ENCODE measurements around the gene HABP4. TPM values are rescaled to one million over a fixed set of nuclear protein-coding genes. Genes with fewer than 3 reads are reported as not detected.

HABP4 gene
- total and polyA plus RNA-seq, 4 donors, result 4.7 to 10.2 (median 8.2) TPM

DNA sequence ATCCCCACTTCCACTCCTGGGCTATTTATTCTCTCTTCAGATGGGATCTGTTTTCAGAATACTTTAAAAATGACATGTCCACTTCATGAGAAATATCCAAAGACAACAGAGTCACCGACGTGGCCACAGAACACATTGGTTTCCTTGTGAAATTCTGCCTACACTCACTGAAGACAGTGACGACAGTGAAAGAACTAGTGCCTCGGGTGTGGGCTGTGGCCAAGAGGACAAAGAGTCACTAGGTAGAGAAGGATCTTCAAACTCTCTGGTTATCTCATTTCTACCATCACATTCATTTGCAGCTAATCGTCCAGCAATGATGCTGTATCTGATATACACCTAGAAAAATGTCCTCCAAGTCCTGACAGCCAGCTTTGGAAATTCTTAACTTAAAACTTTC is 59.1 kb downstream of the HABP4 start:
- Histone ChIP-seq H3K27ac (ENCODE audit: low read depth in 1 of 2, low read length in 1 of 2) (no peak overlapping the region), H3K36me3 (ENCODE audit: control insufficient read depth in 4 of 4, insufficient read depth in 4 of 4, low read length in 4 of 4) (peaks cover 0 to 16% (median 8%) of the 10 kb centered on the region in 4 donors), H3K27me3 (ENCODE audit: control insufficient read depth in 3 of 3, insufficient read depth in 3 of 3, low read length in 2 of 3) (no peaks in the 10 kb centered on the region), H3K9me3 (ENCODE audit: control insufficient read depth in 4 of 4, insufficient read depth in 3 of 4, low read length in 3 of 4) (no peaks in the 10 kb centered on the region), H3K4me1 (ENCODE audit: control insufficient read depth in 5 of 5, insufficient read depth in 5 of 5, low read length in 5 of 5) (peaks cover 0 to 7% (median 0%) of the 10 kb centered on the region in 5 donors), H3K9ac (ENCODE audit: insufficient read depth in 1 of 2, low read length in 2 of 2) (no peak overlapping the region), H3K4me3 (no peak overlapping the region)
- ATAC-seq (ENCODE audit: insufficient read depth, low FRiP score), result no peak
- 95 to 98% methylated on average over 5 of the region's 5 CpGs for WGBS, 2 donors
- DNase-seq, result no peak
- TF ChIP-seq, protein P1, sequence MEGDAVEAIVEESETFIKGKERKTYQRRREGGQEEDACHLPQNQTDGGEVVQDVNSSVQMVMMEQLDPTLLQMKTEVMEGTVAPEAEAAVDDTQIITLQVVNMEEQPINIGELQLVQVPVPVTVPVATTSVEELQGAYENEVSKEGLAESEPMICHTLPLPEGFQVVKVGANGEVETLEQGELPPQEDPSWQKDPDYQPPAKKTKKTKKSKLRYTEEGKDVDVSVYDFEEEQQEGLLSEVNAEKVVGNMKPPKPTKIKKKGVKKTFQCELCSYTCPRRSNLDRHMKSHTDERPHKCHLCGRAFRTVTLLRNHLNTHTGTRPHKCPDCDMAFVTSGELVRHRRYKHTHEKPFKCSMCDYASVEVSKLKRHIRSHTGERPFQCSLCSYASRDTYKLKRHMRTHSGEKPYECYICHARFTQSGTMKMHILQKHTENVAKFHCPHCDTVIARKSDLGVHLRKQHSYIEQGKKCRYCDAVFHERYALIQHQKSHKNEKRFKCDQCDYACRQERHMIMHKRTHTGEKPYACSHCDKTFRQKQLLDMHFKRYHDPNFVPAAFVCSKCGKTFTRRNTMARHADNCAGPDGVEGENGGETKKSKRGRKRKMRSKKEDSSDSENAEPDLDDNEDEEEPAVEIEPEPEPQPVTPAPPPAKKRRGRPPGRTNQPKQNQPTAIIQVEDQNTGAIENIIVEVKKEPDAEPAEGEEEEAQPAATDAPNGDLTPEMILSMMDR (IDR thresholded peaks at IDR 0.05; ENCODE audit: control extremely low read depth, extremely low read depth), result no peak

DNA sequence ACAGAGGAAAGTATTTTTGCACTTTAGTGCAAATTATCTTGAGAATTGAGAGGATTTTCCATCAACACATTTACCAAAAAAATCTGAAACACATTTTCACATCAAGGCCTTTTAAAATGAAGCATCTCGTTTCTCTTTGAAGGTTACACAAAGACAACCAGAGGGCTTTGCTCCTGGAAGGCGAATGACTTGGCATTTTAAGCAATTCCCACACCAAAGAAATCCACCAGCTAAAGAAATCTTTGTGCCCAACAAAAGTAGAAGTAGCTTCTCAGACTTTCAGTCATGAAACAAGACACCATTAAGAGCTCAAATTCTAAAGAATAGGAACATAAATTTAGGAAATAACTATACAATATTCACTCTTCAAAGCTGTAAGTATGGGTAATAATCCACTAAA is 59.9 kb downstream of the HABP4 start:
- no peaks in the 10 kb centered on the region for H3K27me3 ChIP-seq (ENCODE audit: control insufficient read depth in 3 of 3, insufficient read depth in 3 of 3, low read length in 2 of 3)
- DNase-seq (no peak), ATAC-seq (ENCODE audit: insufficient read depth, low FRiP score) (no peak)
- no peak overlapping the region for H3K9ac ChIP-seq (ENCODE audit: insufficient read depth in 1 of 2, low read length in 2 of 2)
- H3K9me3 ChIP-seq (ENCODE audit: control insufficient read depth in 4 of 4, insufficient read depth in 3 of 4, low read length in 3 of 4), result no peaks in the 10 kb centered on the region
- no peak overlapping the region for H3K27ac ChIP-seq (ENCODE audit: low read depth in 1 of 2, low read length in 1 of 2)
- WGBS, 2 donors, result 71 to 75% methylated on average over 2 of the region's 2 CpGs
- TF ChIP-seq, protein P1 (IDR thresholded peaks at IDR 0.05; ENCODE audit: control extremely low read depth, extremely low read depth), result no peak
- H3K36me3 ChIP-seq (ENCODE audit: control insufficient read depth in 4 of 4, insufficient read depth in 4 of 4, low read length in 4 of 4), result peaks cover 2 to 20% (median 8%) of the 10 kb centered on the region in 4 donors
- H3K4me1 ChIP-seq (ENCODE audit: control insufficient read depth in 5 of 5, insufficient read depth in 5 of 5, low read length in 5 of 5), result peaks cover 0 to 7% (median 0%) of the 10 kb centered on the region in 5 donors
- no peak overlapping the region for H3K4me3 ChIP-seq

DNA sequence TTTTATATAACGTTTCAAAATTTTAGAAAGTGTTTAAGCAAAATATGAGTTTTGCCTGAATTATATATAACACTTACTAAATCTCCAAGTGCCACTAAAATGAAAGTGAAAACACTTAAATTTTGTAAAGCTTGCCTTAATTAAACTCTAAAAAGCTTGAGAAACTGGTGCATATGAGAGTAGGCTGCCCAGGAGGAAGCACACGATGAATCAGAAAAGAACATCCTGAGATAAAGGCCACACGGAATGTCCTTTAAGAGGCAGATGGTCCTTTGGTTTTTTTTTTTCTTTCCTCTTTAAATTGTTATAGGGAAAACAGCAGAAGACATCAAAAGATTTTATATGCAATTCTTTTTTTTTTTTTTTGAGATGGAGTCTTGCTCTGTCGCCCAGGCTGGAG is 60.3 kb downstream of the HABP4 start:
- no peak for DNase-seq
- peaks cover 3 to 23% (median 8%) of the 10 kb centered on the region in 4 donors for H3K36me3 ChIP-seq (ENCODE audit: control insufficient read depth in 4 of 4, insufficient read depth in 4 of 4, low read length in 4 of 4)
- H3K27ac ChIP-seq (ENCODE audit: low read depth in 1 of 2, low read length in 1 of 2), result no peak overlapping the region
- TF ChIP-seq, protein P1 (IDR thresholded peaks at IDR 0.05; ENCODE audit: control extremely low read depth, extremely low read depth), result no peak
- no peaks in the 10 kb centered on the region for H3K9me3 ChIP-seq (ENCODE audit: control insufficient read depth in 4 of 4, insufficient read depth in 3 of 4, low read length in 3 of 4)
- no peak for ATAC-seq (ENCODE audit: insufficient read depth, low FRiP score)
- 65 to 79% methylated on average over 3 to 4 of the region's 4 CpGs for WGBS, 2 donors
- H3K9ac ChIP-seq (ENCODE audit: insufficient read depth in 1 of 2, low read length in 2 of 2), result no peak overlapping the region
- H3K27me3 ChIP-seq (ENCODE audit: control insufficient read depth in 3 of 3, insufficient read depth in 3 of 3, low read length in 2 of 3), result no peaks in the 10 kb centered on the region
- H3K4me3 ChIP-seq, result no peak overlapping the region
- H3K4me1 ChIP-seq (ENCODE audit: control insufficient read depth in 5 of 5, insufficient read depth in 5 of 5, low read length in 5 of 5), result peaks cover under 1 to 7% (median 2%) of the 10 kb centered on the region in 5 donors

DNA sequence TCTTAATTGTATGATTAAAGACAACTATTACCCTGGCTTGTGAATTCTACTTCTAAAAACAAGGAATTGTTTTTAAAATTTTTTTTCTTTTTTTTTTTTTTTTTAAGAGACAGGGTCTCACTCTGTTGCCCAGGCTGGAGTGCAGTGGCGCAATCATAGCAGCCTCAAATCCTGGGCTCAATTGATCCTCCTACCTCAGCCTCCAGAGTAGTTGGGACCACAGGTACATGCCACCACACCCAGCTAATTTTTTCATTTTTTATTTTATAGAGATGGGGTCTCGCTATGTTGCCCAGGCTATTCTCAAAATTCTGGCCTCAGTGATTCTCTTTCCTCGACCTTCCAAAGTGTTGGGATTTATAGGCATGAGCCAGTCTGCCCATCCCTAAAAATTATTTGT is 62.3 kb downstream of the HABP4 start:
- WGBS, 2 donors, result 93 to 98% methylated on average over 3 of the region's 3 CpGs
- H3K4me1 ChIP-seq (ENCODE audit: control insufficient read depth in 5 of 5, insufficient read depth in 5 of 5, low read length in 5 of 5), result peaks cover 2 to 12% (median 9%) of the 10 kb centered on the region in 5 donors
- peaks cover 3 to 23% (median 8%) of the 10 kb centered on the region in 4 donors for H3K36me3 ChIP-seq (ENCODE audit: control insufficient read depth in 4 of 4, insufficient read depth in 4 of 4, low read length in 4 of 4)
- H3K4me3 ChIP-seq, result no peak overlapping the region
- H3K27ac ChIP-seq (ENCODE audit: low read depth in 1 of 2, low read length in 1 of 2), result no peak overlapping the region
- ATAC-seq (ENCODE audit: insufficient read depth, low FRiP score) (no peak), DNase-seq (no peak)
- TF ChIP-seq, protein P1 (IDR thresholded peaks at IDR 0.05; ENCODE audit: control extremely low read depth, extremely low read depth), result no peak
- no peaks in the 10 kb centered on the region for H3K9me3 ChIP-seq (ENCODE audit: control insufficient read depth in 4 of 4, insufficient read depth in 3 of 4, low read length in 3 of 4)
- no peak overlapping the region for H3K9ac ChIP-seq (ENCODE audit: insufficient read depth in 1 of 2, low read length in 2 of 2)
- no peaks in the 10 kb centered on the region for H3K27me3 ChIP-seq (ENCODE audit: control insufficient read depth in 3 of 3, insufficient read depth in 3 of 3, low read length in 2 of 3)

Measured in lung (tissue), 12 donors.